K562 treated with DMSO at 1 percent for 24 hours (cell line): Measurements from ENCODE around the gene MAP3K20. TPM values are rescaled to one million over a fixed set of nuclear protein-coding genes. Genes with fewer than 3 reads are reported as not detected.

ENCODE experiments used
- total RNA-seq: library from RNA; unstranded; fragments of 300-600 nt; gene quantifications from 2 replicates; pipeline ENCODE4 v1.2.3, GENCODE V29; 2022; ENCODE audit warnings: low read depth; ENCODE audit not compliant: insufficient read depth

The MAP3K20 gene
- 8.9 and 11.3 TPM in 2 replicates for total RNA-seq

DNA sequence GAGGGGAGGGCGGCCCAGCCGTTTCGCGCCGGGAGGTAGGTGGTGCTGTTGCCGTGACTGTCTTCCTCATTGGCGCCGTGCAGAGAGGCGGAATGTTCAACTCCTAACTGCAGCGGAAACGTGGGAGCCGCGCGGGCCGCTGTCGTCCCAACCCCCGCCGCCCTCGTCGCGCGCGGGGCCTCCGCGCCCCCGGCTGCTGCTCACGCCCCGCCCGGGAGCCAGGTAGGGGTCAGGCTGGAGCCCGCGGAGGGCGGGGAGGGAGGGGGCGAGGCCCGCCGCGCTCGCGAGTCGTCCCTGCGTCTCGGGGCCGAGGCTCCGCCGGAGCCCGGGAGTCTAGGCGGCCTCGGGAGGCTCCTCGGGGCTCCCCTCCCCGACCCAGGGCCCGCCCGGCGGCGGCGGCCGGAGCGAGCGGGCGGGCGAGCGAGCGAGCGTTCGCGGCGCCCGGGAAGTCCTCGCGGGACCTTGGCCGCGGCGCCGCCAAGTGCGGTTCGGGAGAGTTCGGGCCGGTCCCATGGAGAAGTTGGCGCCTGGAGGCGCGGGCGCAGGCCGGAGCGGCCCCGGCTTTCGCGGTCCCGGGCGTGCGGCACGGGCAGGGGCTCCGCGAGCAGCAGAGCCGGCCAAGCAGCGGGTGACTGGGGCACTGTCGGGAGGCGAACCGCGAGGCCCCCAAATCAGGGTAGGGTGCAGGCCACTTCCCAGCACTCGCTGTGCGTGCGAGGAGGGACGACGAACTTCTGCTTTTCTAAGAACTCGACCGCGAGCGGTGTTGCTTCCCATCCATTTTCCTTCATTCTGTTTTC, at the start of gene MAP3K20:
Gene MAP3K20, plus strand, starts transcription at position 66 of the 800 bp plus-strand sequence. CDS start 15,186 bp downstream, outside the sequence.

